NK-92 treated with Interleukin-12 subunit alpha and Interleukin-12 subunit beta, amount 100 ng/mL, for 24 hours (cell line): ENCODE results near the gene OSBPL3.
"Not testable (repeated sequence)": the region's sequence is repeated elsewhere in the genome, so short reads cannot be mapped to it uniquely, and the experiment has no call there.

Experiments used
- DNase-seq: peaks from one replicate; lab custom pipeline; 2025; lab: John Stamatoyannopoulos, UW

The OSBPL3 gene

GRCh38 chr7:24979863-24980533 lies at the start of gene OSBPL3:
OSBPL3 (minus strand) TSS chr7:24980178; CDS start chr7:24892472, 87,706 bp downstream.
- DNase-seq = peak; percentile 88

- DNase-seq = no peak
Measured at GRCh38 chr7:25029075-25029474, 49.1 kb upstream of the OSBPL3 start.

GRCh38 chr7:25028370-25029021 lies 48.5 kb upstream of the OSBPL3 start:
- no peak for DNase-seq

- no peak for DNase-seq
Measured at GRCh38 chr7:25026156-25026555, 46.2 kb upstream of the OSBPL3 start.

- no peak for DNase-seq
Measured at GRCh38 chr7:25025218-25025671, 45.3 kb upstream of the OSBPL3 start.

- DNase-seq = no peak
Measured at GRCh38 chr7:25024066-25024465, 44.1 kb upstream of the OSBPL3 start.

- DNase-seq = not testable (repeated sequence)
Measured at GRCh38 chr7:25017671-25018070, 37.7 kb upstream of the OSBPL3 start.

GRCh38 chr7:25014756-25015155 lies 34.8 kb upstream of the OSBPL3 start:
- no peak for DNase-seq

GRCh38 chr7:25012710-25013109 lies 32.7 kb upstream of the OSBPL3 start:
- not testable (repeated sequence) for DNase-seq

- no peak for DNase-seq
Measured at GRCh38 chr7:25012254-25012653, 32.3 kb upstream of the OSBPL3 start.

GRCh38 chr7:25009257-25009656 lies 29.3 kb upstream of the OSBPL3 start:
- DNase-seq = no peak

- no peak for DNase-seq
Measured at GRCh38 chr7:25007668-25008067, 27.7 kb upstream of the OSBPL3 start.

GRCh38 chr7:25006276-25006675 lies 26.3 kb upstream of the OSBPL3 start:
- DNase-seq = no peak

- DNase-seq = no peak
Measured at GRCh38 chr7:25005658-25006057, 25.7 kb upstream of the OSBPL3 start.

- no peak for DNase-seq
Measured at GRCh38 chr7:25002786-25003185, 22.8 kb upstream of the OSBPL3 start.

GRCh38 chr7:24995466-24995865 lies 15.5 kb upstream of the OSBPL3 start:
- no peak for DNase-seq

- no peak for DNase-seq
Measured at GRCh38 chr7:24992314-24992713, 12.3 kb upstream of the OSBPL3 start.

- DNase-seq = no peak
Measured at GRCh38 chr7:24991353-24991752, 11.4 kb upstream of the OSBPL3 start.

- DNase-seq = no peak
Measured at GRCh38 chr7:24987331-24987842, 7.4 kb upstream of the OSBPL3 start.

GRCh38 chr7:24982917-24983316 lies 2.9 kb upstream of the OSBPL3 start:
- DNase-seq = no peak

GRCh38 chr7:24981171-24981951 lies 1.4 kb upstream of the OSBPL3 start:
- no peak for DNase-seq

GRCh38 chr7:24980534-24981170 lies 674 bp upstream of the OSBPL3 start:
- no peak for DNase-seq
